ENCODE results near the gene HYAL2. TPM values are rescaled to one million over a fixed set of nuclear protein-coding genes. Genes with fewer than 3 reads are reported as not detected.

The HYAL2 gene
- total and polyA plus RNA-seq, 7 donors: 8.6 to 62.6 (median 42.4) TPM

- H3K9me3 ChIP-seq: no peaks in the 10 kb centered on the region
- peak overlapping the region; percentile 93 to 100 (median 98) for H3K27ac ChIP-seq
- H3K4me3 ChIP-seq: peak overlapping the region; percentile 69 to 83 (median 77)
- 0% methylated on average over 79 of the region's 79 CpGs for WGBS, 2 donors
- no peaks in the 10 kb centered on the region for H3K36me3 ChIP-seq
- TF ChIP-seq POLR2AphosphoS5 (IDR thresholded peaks at IDR 0.05): peak; percentile 93 to 98 (median 95)
- TF ChIP-seq POLR2A (IDR thresholded peaks at IDR 0.05): peak; percentile 72 to 77
- no peak for TF ChIP-seq EP300 (IDR thresholded peaks at IDR 0.05)
- TF ChIP-seq CTCF (IDR thresholded peaks at IDR 0.05): no peak
- intact Hi-C loops (cut with DNase I): no loop called here
- H3K4me1 ChIP-seq: peaks cover 0 to 81% (median 79%) of the 10 kb centered on the region in 4 donors
- H3K27me3 ChIP-seq: no peaks in the 10 kb centered on the region
- DNase-seq: peak; percentile 100
These were observed 14.8 kb upstream of the HYAL2 start for GRCh38 chr3:50337175-50337861.

DNA sequence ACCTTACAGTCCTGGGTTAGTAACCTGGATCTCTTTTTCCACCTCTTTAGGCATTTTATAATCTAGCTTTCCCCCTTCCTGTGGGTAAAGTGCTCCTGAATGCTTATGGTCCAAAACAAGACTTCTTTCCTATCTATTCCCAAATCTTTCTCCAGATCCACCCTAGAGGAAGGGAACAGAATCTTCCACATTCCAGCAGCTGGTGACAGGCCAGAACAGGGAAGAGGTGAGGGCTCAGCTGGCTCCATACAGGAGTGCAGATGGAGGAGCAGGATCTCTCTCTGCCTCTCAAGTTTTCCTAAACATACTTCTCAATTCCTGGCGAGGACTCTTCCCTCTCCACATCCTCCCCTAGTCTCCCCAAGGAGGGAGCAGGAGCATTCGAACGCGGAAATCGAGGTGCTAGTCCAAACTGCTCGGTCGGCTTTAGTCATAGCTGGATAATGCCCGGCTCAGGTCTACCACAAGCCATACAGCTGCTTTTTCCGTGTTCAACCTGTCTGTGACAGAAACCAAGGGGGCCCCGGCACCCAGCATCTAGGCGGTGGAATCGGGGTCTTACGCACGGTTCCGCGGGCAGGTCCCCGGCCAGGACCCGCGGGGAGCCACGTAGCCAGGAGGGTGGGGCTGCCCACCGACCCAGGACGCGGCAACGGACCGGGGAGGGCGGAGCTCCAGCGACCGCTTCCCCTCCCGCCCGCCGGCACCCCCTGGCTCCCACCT is 14.1 kb upstream of the HYAL2 start:
- TF ChIP-seq EP300 (IDR thresholded peaks at IDR 0.05) (no peak), POLR2AphosphoS5 (IDR thresholded peaks at IDR 0.05) (no peak), POLR2A (IDR thresholded peaks at IDR 0.05) (no peak), CTCF (IDR thresholded peaks at IDR 0.05) (no peak)
- H3K27ac ChIP-seq: peak overlapping the region; percentile 93 to 100 (median 98)
- no peaks in the 10 kb centered on the region for H3K9me3 ChIP-seq
- peak overlapping the region; percentile 69 to 83 (median 77) for H3K4me3 ChIP-seq
- DNase-seq: no peak
- peaks cover 0 to 80% (median 78%) of the 10 kb centered on the region in 4 donors for H3K4me1 ChIP-seq
- peaks cover 0 to 7% (median 2%) of the 10 kb centered on the region in 4 donors for H3K36me3 ChIP-seq
- intact Hi-C loops (cut with DNase I): no loop called here
- no peaks in the 10 kb centered on the region for H3K27me3 ChIP-seq
- WGBS, 2 donors: 1% methylated on average over 31 of the region's 31 CpGs

- WGBS, 2 donors: 56 to 65% methylated on average over 5 of the region's 5 CpGs
- H3K27ac ChIP-seq: peak overlapping the region; percentile 93 to 100 (median 98)
- intact Hi-C loops (cut with DNase I): no loop called here
- H3K27me3 ChIP-seq: no peaks in the 10 kb centered on the region
- no peak for DNase-seq
- peaks cover 18 to 28% (median 21%) of the 10 kb centered on the region in 4 donors for H3K36me3 ChIP-seq
- H3K9me3 ChIP-seq: no peaks in the 10 kb centered on the region
- peaks cover 0 to 59% (median 57%) of the 10 kb centered on the region in 4 donors for H3K4me1 ChIP-seq
- no peak for TF ChIP-seq POLR2AphosphoS5 (IDR thresholded peaks at IDR 0.05)
- no peak for TF ChIP-seq CTCF (IDR thresholded peaks at IDR 0.05)
- TF ChIP-seq POLR2A (IDR thresholded peaks at IDR 0.05): no peak
- TF ChIP-seq EP300 (IDR thresholded peaks at IDR 0.05): no peak
- H3K4me3 ChIP-seq: no peak overlapping the region
These were observed 12.0 kb upstream of the HYAL2 start for GRCh38 chr3:50334339-50335075.

DNA sequence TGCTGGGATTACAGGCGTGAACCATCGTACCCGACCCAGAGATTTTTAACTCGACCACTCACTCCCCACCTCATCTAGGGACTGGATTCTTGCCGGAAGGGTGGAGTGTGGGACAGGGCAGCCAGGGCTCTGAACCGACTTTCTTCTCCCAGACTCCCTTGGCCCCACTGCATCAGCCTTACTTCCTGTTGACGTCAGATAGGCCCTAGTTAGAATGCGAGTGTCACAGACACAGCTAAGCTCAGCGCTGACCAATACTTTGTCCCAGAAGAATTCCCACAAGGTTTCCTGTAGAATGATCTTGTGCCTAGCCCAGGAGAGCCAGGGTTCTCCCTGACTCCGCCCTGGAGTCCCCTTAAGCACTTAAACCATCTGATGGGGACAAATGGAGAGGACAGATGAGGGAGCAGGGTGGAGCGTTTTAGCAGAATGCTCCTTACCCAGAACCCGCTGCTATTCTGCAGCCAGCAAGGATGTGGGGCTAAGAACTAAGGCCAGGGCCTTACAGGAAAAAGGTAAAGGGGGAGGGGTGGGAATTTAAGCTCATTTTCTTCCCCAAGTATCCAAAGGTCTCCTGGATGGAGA is 11.3 kb upstream of the HYAL2 start:
- Histone ChIP-seq H3K36me3 (peaks cover 18 to 29% (median 23%) of the 10 kb centered on the region in 4 donors), H3K4me1 (peaks cover 0 to 55% (median 55%) of the 10 kb centered on the region in 4 donors), H3K4me3 (no peak overlapping the region), H3K27ac (peak overlapping the region; percentile 93 to 100 (median 98)), H3K9me3 (no peaks in the 10 kb centered on the region), H3K27me3 (no peaks in the 10 kb centered on the region)
- DNase-seq: no peak
- intact Hi-C loops (cut with DNase I): no loop called here
- no peak for TF ChIP-seq POLR2A (IDR thresholded peaks at IDR 0.05)
- TF ChIP-seq EP300 (IDR thresholded peaks at IDR 0.05): peak in 1 of 4 donors; percentile 25
- no peak for TF ChIP-seq CTCF (IDR thresholded peaks at IDR 0.05)
- TF ChIP-seq POLR2AphosphoS5 (IDR thresholded peaks at IDR 0.05): peak in 3 of 4 donors; percentile 31 to 51 (median 42)
- 73 to 78% methylated on average over 12 of the region's 12 CpGs for WGBS, 2 donors

Measured in sigmoid colon (tissue), 7 donors.